ENCODE measurements around the gene AKAP13. TPM values are rescaled to one million over a fixed set of nuclear protein-coding genes. Genes with fewer than 3 reads are reported as not detected.

Gene AKAP13
- total RNA-seq, 1 donor from 2014 or later = 152 TPM

DNA sequence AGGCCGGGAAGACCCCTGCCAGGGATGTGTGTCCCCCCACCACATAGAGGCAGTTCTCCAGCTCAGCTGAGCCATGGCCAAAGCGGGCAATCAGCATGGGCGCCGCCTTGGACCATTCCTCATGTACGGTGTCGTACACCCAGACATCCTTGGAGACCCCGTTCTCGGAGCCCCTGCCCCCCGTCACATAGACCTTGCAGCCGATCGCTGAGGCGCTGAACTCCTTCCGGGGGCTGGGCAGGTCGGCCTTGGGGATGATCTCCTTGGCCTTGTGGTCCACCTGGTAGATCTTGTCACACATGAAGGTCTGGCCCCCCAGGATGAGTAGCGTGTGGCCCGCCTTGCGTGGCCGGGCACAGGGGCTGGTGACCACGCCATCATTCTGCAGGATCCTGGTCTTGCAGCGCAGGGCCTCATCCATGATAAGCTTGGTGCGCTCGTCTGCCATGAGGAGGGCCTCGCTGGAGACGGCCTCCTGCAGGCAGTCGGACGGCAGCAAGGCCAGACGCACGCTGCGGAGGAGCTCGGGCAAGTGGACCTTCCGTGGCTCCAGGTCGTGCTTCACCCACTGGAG is 388.3 kb downstream of the AKAP13 start:
- DNase-seq (ENCODE audit: low read depth) = no peak

DNA sequence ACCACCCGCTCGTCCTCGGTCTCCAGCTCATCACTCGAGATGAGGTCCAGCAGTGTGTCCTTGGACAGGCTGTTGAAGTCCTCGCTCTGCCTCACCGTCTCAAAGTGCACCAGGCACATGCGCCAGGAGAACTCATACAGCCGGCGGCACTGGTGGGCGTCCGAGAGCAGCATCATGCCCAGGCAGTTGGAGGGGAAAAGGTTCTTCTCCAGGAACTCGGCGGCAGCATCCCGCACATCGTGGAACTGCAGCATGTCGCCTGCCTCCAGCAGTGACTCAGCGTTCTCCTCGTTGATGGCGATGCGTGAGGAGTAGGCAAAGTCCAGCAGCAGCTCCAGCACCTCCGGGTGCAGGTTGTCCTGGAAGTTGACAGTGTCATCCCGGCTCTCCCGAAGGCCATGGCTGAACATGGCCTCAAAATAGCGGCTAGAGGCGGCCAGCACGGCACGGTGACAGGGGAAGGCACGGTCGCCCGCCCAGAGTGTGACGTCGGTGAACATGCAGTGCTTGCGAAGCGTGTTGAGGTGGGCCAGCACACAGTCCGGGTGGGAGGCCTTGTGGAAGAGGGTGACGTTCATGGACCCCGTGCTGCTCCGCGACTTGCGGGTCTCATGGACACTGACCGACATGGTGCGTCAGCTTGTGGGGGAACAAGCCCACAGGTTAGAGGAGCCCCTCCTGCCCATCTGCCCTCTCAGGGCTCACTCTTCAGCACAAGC is 388.9 kb downstream of the AKAP13 start:
- no peak for DNase-seq (ENCODE audit: low read depth)

DNA sequence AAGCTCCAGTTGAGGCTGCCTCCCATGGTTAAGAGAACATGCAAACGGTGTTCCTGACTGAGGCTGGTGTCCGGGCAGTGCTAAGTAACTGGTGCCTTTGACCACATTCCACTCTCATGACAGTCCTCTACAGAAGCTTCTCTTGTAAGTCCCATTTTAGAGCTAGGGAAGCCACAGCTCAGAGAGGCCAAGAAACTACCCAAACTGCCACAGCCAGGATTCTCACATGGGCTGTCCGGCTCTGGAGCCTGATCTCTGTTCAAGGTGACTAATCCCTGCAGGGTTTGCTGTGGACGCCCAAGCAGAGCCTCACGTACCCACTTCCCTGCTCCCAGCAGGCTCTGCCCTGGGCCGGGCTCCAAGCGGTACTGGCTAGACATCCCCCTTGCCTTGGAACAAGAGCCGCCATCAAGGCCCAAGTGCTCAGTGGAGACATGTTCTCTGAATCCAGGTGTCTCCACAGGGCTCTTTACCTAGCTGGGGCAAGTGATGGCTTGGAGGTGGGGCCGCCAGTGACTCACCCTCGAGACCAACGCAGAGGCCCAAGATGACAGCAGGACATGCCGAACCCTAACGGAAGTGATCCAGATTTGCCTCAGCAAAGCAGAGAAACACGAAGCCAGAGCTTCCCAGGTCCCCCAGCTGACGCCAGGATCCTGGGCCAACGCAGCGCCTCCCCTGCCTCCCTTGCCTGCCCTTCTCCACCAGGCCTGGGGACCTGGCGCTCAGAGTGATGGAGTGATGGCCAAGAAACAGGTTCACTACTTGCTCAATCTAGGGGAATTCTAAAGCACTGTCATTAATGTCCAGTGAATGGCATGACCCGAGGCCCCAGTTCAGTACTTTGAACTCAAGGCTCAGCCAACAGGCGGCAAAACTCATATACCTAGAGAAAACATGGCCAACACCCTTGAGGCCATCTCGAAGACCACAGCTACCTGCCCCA is 390.0 kb downstream of the AKAP13 start:
- DNase-seq (ENCODE audit: low read depth) = peak; percentile 29

DNA sequence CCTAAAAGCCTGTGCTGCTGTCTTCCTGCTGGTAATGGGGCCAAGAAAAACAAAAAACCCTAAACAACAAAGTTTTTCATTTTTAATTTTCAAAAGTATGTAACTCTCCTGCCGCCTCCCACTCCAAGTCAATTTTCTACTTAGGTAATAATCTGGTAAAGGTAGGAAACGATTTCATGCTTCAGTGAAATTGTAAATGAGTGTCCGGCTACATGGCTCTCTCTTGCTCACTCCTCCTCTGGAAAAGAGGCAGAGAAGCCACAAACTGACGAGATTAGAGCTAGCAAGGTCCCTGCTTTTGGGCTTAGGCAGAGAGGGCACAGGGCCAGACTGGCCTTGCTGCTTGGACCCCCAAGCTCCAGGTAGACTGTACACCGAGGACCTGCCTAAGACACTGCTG is 390.9 kb downstream of the AKAP13 start:
- DNase-seq (ENCODE audit: low read depth) = peak; percentile 56

DNA sequence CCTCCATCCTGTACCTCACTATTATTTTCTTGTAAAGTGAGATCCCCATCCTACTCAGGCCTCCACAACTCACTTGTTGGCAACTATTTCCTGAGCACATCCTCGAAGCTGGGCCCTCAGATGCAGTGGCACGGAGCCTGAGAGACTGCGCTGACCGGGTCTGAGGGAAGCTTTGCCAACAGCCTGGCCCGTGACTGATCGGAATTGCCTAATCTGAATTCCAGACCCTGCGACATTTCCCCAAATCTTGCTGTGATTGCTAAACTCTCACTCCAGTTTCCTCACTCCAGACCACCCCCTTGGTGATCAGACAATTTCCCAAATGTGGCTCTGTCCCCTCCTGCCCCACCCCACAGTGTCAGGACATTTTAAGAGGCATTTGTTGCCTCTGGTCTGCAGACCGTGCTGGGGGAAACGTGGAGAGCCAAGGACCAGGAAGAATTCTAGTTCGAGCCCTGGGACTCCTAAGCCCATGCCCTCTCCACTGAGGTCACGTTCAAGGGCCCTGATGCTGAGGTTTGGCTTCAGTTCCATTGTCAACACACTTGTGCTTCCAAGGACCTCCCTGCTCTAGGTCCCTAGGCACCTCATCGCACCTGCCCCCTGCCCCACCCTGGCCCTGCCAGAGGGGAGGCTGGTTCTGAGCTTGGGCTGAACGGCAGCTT is 391.5 kb downstream of the AKAP13 start:
- DNase-seq (ENCODE audit: low read depth) = peak; percentile 47

DNA sequence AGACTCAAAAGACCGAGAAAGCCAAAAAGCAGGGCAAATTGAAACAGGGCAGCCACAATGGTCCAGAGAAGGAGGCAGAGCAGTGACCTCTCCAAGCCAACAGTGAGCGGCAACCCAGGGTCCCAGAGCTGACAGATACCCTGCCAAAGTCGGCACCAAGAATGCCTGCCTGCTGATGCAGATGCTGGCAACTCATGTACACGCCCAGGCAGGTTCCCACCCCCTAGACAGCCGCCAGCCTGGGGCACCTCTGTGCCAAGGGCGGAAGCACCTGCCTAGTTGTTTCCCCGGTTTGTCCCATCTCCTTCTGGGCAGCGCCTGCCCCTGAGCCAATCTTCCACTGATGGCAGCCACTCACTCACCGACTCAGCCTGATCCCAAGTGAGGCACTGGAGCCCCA is 392.3 kb downstream of the AKAP13 start:
- no peak for DNase-seq (ENCODE audit: low read depth)

DNA sequence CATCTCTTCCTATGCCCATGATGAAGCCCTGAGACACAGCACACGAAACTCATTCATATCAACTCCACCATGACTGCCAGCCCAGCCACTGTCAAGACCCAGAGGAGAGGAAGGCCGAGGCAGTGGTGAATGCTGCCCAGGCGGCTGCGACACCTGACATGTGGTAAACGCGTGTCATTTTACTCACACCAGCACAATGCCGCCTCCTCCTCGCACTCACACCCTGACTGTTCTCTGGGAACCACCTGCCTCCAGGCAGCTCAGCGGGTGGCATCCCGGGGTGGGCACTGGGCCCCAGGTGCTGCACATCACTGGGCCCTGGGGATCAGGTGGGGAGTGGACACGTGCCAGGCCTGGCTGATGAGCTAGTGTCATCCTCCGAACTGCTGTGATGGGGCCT is 392.8 kb downstream of the AKAP13 start:
- no peak for DNase-seq (ENCODE audit: low read depth)

DNA sequence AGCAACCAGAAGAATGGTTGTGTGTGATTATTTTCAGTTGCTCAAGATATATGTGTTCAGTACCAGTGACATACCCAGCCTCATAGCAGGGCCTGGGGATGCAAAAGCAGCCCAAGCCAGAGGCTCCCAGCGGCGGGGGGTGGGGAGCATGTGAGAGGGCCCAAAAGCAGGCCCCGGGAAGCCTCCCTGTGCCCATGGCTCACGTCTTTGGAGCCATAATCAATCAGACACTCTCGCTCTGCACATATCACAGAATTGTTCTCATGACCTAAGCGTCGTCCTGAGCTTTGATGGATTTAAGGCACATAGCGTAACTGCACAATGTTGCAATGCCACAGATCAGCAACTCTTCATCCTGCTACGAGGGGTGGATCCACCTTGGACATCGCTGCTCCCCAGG is 393.6 kb downstream of the AKAP13 start:
- DNase-seq (ENCODE audit: low read depth) = no peak

DNA sequence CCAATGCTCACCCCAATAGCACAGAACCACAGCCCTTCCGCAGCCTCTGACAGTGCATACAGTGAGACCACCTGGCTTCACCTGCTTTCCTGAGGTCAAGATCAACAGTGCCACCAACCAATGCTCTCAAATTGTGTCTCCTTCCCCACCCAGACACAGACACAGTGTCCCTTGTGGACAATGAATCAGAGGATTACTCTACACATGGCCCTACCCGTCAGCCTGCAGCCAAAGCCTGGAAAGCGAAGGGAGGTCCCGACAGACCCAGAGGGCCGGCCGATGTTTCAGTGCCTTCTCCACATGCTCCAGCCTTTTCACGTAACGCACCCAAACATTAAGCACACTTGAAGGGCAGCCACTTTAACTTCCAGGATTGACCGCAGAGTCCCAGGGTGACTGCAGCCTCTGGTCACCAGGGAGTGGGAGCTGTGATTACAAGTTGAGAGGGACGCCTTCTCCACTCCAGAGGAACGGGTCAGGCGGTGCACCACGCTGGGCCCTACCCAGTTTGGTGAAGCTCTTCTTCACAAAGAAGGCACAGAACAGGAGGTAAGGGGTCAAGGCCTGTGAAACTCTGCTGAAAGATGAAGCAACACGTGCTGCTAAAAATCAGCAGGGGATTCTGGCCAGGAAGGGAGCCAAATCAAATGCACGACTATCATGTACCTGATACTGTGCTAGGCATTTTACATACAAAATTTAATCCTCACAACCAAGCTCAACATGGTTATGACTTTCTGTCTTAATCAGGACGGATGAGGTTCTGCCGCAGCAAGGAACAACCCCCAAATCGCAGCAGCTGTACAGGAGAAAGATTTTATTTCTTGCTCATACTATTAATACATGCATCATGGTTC is 397.1 kb downstream of the AKAP13 start:
- no peak for DNase-seq (ENCODE audit: low read depth)

DNA sequence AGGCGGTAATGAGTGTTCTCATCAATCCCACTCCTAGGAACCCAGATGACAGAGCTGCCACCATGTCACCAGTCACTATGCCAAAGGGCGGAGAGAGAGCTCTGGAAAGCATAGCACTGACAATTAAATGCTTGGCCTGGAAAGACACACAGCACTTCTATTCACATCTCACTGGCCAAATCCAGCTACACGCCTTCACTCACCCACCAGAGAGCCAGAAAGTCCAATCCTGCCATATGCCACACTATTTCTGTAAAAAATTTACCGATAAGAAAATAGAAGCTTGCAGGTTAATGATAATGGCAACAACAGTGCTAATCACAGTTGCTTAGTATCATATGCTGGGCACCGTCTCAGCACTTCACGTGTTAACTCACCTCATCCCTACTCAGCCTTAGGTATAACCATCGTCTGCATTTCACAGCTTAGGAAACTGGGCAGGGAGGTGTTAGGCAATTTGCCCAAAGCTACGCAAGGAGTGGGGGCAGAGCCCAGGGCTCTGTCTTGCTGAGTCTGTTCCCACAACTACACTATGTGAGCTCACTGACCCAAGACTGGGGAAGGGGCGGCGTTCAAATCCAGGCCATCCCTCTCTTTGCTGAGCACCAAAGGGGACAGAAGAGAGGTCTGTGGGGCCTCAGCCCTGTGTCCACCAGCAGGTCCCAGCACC is 397.8 kb downstream of the AKAP13 start:
- DNase-seq (ENCODE audit: low read depth) = peak; percentile 63

DNA sequence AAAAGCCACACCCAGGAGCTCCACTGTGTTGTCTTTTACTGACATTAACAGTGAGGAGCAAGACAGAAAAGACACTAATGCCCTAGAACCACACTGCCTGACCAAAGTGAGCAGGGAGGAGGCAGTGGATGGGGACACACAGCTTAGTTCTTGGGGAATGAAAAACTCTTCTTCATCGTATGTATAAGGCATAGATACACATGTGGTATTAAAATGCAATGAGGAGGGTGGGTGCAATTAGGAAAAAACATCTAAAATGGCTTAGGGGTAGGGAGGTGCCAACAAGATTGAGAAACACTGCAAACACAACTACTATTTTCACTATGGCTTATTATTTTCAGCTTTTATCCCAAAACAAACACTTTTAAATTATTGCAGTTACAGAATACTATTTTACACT is 398.8 kb downstream of the AKAP13 start:
- no peak for DNase-seq (ENCODE audit: low read depth)

DNA sequence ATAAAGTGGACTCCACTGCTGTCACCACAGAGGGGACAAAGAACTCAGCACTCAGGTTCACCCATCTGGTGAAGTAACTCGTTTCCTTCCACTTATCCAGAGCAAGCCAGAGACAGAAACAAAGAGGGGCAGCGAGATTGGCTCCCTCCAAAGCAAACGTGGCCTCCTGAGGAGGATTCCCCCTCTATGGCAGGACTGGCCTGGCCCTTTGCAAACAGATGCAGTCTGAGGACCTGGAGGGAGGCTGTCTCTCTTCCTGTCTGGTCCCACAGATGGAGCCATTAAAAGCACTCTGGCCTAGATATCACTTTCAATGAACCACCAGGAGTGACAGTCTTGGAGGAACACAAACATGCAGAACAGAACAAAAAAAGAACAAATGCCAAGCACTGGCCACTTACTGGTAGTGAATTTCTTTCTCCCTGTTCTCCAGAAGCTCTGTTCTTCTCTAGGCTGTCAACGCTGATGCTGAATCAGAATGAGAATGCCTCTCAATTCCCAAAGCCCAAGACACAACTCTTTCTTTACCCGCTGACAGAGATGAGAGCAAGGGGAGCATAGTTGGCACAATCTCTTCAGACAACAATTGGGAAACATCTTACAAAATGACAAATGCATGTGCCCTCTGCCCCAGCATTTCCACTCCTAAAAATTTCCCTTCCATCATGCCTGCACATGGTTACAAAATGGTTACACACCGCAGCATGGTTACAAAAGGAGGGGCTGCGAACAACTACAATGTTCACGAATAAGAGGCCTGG is 400.0 kb downstream of the AKAP13 start:
- DNase-seq (ENCODE audit: low read depth) = no peak

DNA sequence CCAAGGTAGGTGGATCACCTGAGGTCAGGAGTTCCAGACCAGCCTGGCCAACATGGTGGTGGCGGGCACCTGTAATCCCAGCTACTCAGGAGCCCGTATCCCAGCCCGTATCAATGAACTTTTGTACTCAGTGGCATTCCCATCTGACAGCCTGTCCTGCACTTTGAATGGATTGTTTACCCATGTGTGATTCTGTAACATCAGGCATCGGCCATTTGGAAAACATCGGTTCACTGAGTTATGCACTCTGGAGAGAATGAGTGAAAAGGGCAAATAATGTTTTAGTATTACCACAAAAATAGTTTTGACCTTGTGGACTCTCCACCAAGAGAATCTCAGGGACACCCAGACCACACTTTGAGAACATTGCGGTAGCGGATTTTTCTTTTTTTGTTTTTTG is 400.7 kb downstream of the AKAP13 start:
- no peak for DNase-seq (ENCODE audit: low read depth)

DNA sequence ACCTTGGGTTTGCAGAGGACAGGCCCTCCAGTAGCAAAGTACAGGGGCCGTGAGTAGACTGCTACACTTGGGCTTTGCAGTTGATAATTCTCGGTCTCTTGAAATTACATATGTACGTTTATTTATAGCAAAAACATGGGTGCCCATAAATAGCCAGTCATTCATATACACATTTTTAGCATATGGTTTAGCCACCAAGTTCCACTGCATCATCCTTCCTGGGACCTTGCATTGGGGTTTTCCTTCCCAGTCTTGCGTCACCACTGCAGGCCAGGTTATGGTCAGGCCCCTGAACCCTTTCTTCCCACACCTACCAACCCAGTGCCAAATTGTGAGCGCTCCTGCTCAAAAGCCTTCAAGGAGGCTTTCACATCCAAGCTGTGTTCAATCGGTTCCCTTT is 401.7 kb downstream of the AKAP13 start:
- no peak for DNase-seq (ENCODE audit: low read depth)

DNA sequence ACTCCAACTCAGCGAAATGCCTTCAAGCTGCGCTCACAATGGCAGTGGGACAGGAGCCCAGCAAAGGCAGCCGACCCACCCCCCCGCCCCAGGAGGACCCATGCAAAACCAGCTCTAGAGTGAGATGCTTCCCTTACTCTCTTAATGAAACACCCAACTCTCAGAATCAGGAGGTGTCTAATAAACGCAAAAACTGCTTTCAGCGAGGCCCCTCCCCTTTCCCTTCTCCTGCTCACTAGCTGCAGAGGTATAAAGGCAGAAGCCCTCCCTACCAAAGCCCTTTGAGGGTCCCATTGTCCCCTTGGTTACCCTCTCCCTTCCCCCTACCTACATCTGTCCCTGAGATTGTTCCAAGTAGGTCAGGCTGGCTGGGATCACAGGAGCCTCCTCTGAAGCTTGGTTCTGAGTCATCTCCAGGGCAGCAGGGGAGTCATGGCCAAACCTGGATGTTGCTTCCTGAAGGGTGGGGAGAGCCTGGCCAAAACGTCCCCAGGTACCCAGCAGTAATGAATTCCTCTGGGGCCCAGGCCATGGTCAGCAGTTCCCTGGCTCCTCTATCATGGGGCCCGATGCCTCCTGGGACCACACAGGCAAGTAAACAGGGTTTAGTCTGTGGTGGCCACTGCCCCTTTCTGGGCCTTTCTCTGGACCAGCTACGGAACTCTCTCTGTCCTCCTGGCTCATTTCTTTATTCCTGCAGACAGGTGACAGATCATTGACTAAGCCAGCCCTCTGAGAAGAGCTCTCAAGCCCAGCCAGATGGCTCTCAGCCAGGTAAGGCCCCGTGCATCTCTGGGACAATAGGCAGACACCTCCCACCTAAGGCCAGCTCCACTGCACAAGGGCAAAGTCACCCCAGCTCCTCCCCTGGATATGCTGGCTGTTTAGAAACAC is 405.7 kb downstream of the AKAP13 start:
- DNase-seq (ENCODE audit: low read depth) = peak; percentile 70

DNA sequence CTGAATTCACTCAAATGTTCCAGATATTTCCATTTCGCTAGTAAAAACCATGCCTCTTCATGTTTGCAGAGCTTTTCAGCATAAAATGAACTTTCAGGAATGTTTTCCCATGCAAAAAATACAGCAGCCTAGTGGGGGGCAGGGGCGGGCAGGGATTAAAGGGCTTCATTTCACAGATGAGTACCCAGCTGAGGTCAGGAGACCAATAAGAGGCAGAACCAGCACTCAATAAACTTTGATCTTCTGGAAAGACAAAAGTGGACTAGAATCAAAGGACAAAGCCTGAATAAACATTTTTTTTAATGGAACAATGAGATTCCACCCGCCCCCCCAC is 406.3 kb downstream of the AKAP13 start:
- DNase-seq (ENCODE audit: low read depth) = peak; percentile 27

DNA sequence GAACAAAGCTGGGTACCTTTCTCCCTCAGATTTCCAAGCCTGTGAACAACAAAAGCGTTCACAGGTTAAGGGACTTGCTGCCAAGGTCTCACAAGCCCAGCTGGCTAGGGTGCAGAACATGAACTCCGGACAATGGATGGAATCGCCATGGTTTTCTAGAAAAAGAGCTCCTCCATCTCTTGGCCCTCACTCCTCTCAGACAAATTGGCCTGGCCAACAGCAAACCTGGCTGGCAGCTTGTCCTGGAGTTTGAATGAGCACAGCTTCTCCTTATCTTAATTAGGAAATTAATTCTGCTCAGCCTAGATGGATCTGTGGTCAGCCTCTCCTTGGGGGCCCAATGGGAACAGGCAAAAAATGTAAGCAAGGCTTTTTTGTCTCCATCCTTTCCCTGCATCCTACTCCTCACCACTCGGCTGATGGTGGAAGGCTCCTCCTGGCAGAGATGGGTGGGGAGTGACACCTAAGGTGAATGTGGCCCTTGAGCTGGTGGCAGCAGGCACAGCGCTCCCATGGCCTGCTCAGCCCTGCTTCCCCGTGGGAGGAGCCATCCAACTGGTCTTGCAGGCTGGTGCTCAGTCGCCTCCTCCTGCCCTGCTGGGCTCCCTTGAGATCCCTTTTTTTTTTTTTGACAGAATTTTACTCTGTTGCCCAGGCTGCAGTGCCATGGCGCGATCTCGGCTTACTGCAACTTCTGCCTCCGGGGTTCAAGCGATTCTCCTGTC is 408.5 kb downstream of the AKAP13 start:
- DNase-seq (ENCODE audit: low read depth) = no peak

DNA sequence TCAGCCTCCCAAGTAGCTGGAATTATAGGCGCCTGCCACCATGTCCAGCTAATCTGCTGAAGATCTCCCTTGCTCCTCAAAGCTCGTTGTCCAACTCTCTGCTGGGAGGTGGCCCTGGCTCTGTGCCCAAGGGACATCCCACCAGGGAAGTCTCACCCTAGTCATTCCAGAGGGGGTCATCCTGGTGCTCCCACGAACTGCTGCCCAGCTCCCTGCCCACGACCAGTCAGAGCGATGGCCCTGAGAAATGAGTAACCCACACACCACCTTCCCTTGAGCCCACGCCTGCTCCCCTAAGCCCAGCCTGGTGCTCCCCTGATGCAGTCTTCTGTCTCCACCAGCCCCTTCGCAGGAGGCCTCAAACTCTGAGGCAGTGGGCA is 409.1 kb downstream of the AKAP13 start:
- DNase-seq (ENCODE audit: low read depth) = no peak
